Activated CD8-positive, alpha-beta memory T cell treated with anti-CD3 and anti-CD28 coated beads, Interleukin-2, amount 10 ng/mL, durations not matched to agents 7 days and 5 days (primary cell): ENCODE measurements around the gene ME3. TPM values are rescaled to one million over a fixed set of nuclear protein-coding genes. Genes with fewer than 3 reads are reported as not detected.
A peak's percentile ranks its signal among the peaks of the same experiment; 100 is the strongest.

Experiments
- ATAC-seq: fragments of 150-1000 bp; cut with Tn5 transposase; one replicate; pipeline ENCODE4 v1.10.0; 2021; ENCODE audit warnings: moderate library complexity
- CTCF ChIA-PET: fragments of 350-600 bp; sonication (Branson Sonifier 250); formaldehyde crosslinking; loops from one replicate; lab custom pipeline; 2021; ENCODE audit warnings: antibody characterized with exemption; lab: Charles Lee
- DNase-seq: peaks from one replicate; pipeline ENCODE4 v3.0.0-alpha.2; 2020
- H3K27ac Mint-ChIP-seq: one replicate; pipeline ENCODE4 v1.8.0; 2021; ENCODE audit warnings: mild to moderate bottlenecking, mixed read lengths
- H3K27me3 Mint-ChIP-seq: one replicate; pipeline ENCODE4 v1.8.0; 2021; ENCODE audit warnings: mixed read lengths
- H3K36me3 Mint-ChIP-seq: one replicate; pipeline ENCODE4 v1.8.0; 2021; ENCODE audit warnings: mild to moderate bottlenecking, mixed read lengths
- H3K4me1 Mint-ChIP-seq: one replicate; pipeline ENCODE4 v1.8.0; 2021; ENCODE audit warnings: mixed read lengths
- H3K4me3 Mint-ChIP-seq: one replicate; pipeline ENCODE4 v1.8.0; 2021; ENCODE audit warnings: mild to moderate bottlenecking, moderate library complexity, mixed read lengths
- H3K9me3 Mint-ChIP-seq: one replicate; pipeline ENCODE4 v1.8.0; 2022; ENCODE audit warnings: low read depth, mixed read lengths
- total RNA-seq, 2 experiments: library from RNA; stranded (reverse); gene quantifications; one replicate each; pipeline ENCODE4 v1.2.3, GENCODE V29; 2021

ME3 gene
- total RNA-seq, 2 experiments from 2014 or later: 0.79 to 1.3 TPM

DNA sequence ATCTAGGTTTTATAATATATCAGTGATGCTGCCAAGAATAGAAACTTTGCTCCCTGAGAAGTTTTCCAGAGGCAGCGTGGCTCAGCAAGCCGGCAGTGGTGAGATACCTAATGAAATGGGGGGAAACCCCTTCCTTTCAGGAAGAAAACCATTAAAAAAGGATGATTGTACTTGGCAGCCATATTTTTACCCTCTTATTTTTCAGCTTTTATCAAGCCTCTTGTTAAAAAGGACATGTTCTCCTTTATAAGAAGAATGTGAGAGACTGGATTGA is 9.0 kb upstream of the ME3 start:
- Mint-ChIP-seq H3K27me3 (peaks cover 20% of the 10 kb centered on the region), H3K4me3 (no peak overlapping the region), H3K36me3 (no peaks in the 10 kb centered on the region), H3K9me3 (no peaks in the 10 kb centered on the region), H3K4me1 (no peaks in the 10 kb centered on the region), H3K27ac (no peak overlapping the region)
- no peak for DNase-seq
- CTCF ChIA-PET: no interaction called here
- no peak for ATAC-seq

DNA sequence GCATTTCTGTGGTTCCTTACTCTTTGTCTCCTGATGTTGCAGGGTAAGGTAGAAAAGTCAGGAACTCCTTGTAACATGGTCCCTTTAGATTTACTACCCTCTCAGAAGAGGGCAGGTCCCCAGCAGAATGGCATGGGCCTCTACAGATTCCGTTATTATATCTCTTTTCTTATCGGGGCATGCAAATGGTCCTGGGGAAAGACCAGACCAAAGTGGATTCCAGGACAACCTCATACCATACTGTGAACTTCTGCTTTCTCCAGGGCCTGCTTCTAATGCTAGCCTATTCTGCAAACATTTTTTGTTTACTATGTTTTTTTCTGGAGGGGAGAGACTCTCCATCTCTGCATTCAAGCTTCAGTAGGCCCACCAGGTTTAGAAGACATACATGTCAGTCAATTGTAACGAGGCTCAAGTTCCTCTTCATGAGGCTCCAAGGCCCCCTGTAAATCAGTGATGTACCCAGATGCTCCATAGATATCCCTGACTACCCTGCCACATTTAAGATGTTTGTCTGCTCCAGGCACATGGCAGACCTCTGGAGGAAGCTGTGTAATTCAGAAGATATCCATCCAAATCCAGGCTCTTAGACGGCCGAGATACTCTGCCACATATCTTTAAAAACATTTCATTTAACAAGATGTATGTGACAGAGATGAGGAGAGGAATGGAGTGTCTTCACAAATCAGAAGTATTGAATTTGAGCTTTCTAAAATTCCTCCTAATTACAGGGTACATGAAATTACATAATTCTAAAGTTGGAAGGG is 8.5 kb upstream of the ME3 start:
- no peaks in the 10 kb centered on the region for H3K4me1 Mint-ChIP-seq

DNA sequence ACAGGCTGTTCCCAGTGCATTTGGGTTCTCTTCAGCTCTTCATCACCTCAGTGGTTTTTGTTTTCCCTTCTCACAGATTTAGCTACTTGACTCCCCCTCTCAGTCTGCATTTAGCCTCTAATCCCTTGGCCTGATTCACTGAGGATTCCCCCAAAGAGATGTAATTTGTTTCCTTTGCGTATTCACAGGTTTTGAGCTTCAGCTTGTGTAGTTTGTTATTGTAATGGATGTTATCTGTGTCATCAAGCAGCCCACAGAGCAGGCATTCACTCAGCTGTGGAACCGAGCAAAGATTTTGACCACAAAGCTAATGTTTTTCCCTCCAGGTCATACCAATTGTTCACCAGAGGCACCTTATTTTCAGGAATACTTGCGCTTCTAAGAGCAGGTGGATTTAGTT is 6.4 kb upstream of the ME3 start:
- H3K27me3 Mint-ChIP-seq: peaks cover 35% of the 10 kb centered on the region
- no peak overlapping the region for H3K27ac Mint-ChIP-seq
- H3K36me3 Mint-ChIP-seq: no peaks in the 10 kb centered on the region
- ATAC-seq (no peak), DNase-seq (no peak)
- no peaks in the 10 kb centered on the region for H3K4me1 Mint-ChIP-seq
- CTCF ChIA-PET: no interaction called here
- H3K4me3 Mint-ChIP-seq: no peak overlapping the region
- no peaks in the 10 kb centered on the region for H3K9me3 Mint-ChIP-seq

More for the DNA sequence above, 8.5 kb upstream of the ME3 start:
- DNase-seq (no peak), ATAC-seq (no peak)
- H3K36me3 Mint-ChIP-seq: no peaks in the 10 kb centered on the region
- H3K27ac Mint-ChIP-seq: no peak overlapping the region
- H3K9me3 Mint-ChIP-seq: no peaks in the 10 kb centered on the region
- H3K4me3 Mint-ChIP-seq: no peak overlapping the region
- H3K27me3 Mint-ChIP-seq: peaks cover 20% of the 10 kb centered on the region
- CTCF ChIA-PET: no interaction called here

DNA sequence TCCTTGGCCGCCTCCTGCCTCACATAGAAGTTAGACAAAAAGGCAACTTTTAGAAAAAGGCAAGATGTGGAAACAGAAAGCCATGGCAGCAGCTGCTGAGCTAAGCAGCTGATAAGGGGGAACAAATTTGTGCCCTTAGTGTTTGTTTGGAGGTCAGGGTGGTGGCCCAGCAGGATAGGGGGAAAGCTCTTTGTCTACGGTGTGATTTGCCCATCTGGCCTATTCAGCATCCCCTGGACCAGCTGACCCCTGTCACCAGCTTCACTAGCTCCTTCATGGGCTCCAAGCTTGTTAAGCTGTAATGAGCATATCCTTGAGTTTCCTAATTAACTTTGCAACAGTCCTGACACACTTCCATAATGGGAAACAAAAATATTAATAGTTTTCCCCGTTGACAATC is 5.9 kb upstream of the ME3 start:
- no peak overlapping the region for H3K27ac Mint-ChIP-seq
- H3K27me3 Mint-ChIP-seq: peaks cover 40% of the 10 kb centered on the region
- H3K9me3 Mint-ChIP-seq: no peaks in the 10 kb centered on the region
- DNase-seq: no peak
- no peaks in the 10 kb centered on the region for H3K36me3 Mint-ChIP-seq
- no peak overlapping the region for H3K4me3 Mint-ChIP-seq
- CTCF ChIA-PET: no interaction called here
- no peak for ATAC-seq
- no peaks in the 10 kb centered on the region for H3K4me1 Mint-ChIP-seq

DNA sequence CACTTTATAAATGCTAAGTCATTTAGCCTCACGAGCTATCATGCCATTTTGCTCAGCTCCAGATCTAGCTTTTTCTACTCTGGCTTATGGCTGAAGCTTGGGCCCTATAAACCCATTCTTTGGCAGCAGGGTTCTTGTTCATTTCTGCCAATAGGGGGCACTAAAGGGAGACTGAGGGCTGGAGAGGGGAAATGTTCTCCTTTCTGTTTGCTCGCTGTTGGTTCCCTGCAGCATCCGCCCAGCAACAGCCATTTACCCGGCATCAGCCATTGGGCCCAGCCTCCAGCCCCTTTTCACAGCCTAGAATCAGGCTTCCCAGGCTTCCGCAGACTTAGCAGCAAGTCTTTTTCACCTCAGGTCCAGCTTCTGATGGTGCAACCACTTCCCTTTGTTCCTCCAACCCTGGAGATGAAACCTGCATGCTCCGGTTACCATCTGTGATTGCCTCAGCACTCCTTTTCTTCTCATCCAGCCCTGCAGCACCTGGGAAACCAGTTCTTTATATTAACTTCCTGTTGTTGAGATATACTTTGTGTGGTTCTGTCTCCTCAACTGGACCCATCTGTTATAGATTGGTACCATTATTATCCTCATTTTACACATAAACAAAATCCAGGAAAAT is 4.2 kb upstream of the ME3 start:
- DNase-seq (no peak), ATAC-seq (no peak)
- H3K4me3 Mint-ChIP-seq: no peak overlapping the region
- CTCF ChIA-PET: no interaction called here
- H3K9me3 Mint-ChIP-seq: no peaks in the 10 kb centered on the region
- H3K27ac Mint-ChIP-seq: no peak overlapping the region
- no peaks in the 10 kb centered on the region for H3K36me3 Mint-ChIP-seq
- H3K4me1 Mint-ChIP-seq: peaks cover 3% of the 10 kb centered on the region
- peaks cover 49% of the 10 kb centered on the region for H3K27me3 Mint-ChIP-seq

DNA sequence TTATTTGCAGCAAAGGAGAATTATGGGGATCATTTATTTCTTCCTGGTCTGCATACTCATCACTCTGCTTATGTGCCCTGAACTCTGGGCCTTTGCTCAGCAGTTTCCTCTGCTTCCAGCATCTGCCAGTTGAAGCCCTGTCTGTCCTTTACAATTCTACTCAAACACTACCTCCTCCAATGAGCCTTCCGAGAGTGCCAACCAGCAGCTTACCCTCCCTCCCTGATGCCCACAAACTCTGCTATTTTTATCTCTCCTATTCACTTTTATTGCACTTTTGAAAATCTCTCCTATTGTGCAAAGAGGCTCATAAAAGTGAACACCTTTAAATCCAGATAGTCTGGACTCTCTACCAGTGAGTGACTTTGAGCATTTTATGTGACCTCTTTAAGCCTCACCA is 3.6 kb upstream of the ME3 start:
- Mint-ChIP-seq H3K4me3 (no peak overlapping the region), H3K36me3 (no peaks in the 10 kb centered on the region), H3K4me1 (peaks cover 6% of the 10 kb centered on the region), H3K27me3 (peaks cover 50% of the 10 kb centered on the region), H3K9me3 (no peaks in the 10 kb centered on the region), H3K27ac (no peak overlapping the region)
- CTCF ChIA-PET: no interaction called here
- no peak for ATAC-seq
- DNase-seq: no peak

DNA sequence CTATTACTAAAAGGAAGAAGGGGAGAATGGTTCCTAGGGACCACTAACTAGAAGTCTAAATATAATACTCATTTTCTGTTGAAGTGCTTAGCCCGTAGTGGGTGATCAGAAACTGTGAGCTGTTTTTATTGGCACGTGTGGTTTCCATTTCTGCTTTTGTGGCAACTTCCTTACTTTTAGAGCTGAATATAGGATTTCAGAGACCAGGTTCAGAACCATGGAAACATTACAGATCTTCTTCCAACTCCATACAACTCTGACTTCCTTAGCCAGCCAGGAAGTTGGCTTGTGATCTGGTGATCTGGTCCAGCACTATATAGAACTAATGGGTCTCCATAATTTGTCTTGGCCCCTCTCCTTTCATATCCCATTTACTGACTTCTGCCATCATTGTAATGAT is 2.6 kb upstream of the ME3 start:
- Mint-ChIP-seq H3K27ac (no peak overlapping the region), H3K36me3 (no peaks in the 10 kb centered on the region), H3K4me1 (peaks cover 6% of the 10 kb centered on the region), H3K27me3 (peaks cover 60% of the 10 kb centered on the region), H3K9me3 (no peaks in the 10 kb centered on the region), H3K4me3 (no peak overlapping the region)
- no peak for DNase-seq
- CTCF ChIA-PET: interaction anchor here (1.7 kb wide), 1 partner anchor 18 kb away, joined by 4 read pairs; no protein-coding TSS in a partner anchor
- no peak for ATAC-seq

DNA sequence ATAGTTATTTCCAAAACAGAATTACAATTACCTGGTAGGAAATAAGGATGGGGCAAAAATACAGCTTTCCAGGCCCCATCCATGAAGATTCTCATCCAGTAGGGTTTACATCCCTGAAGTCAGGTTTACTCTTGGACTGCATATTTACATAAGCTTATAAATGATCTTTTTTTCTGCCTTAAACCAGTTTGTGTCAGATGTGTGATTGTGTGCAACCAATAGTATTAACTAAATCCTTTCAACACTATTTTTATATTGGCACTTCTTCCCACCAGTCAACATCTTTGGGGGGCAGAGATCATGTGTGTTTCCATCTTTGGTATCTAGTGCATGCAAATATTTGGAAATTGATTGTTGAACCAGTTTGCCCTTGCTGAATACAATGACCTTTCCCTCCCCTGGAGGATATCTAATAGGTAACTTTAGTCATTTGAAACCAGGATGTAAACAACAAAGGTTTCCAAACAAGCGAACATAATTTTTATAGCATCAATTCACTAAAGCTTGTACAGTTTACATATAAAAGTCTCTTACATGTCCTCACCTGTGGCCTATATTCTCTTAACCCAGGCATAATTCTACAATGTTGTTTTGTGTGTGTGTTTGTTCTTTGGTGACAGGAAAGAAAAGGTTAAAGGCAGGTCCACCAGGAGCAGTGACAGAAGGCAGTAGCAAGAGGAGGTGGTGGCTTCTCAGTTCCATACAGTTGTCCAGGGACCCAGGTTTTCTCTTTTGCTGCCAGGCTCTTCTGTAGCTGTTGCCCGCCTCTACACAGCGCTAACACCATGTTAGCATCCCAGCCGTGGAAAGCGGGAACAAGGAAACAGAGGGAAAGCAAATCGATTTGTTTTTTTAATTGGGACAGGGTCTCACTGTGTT is 1.7 kb upstream of the ME3 start:
- H3K27ac Mint-ChIP-seq: no peak overlapping the region
- no peaks in the 10 kb centered on the region for H3K9me3 Mint-ChIP-seq
- CTCF ChIA-PET: interaction anchor here (1.7 kb wide), 1 partner anchor 18 kb away, joined by 4 read pairs; no protein-coding TSS in a partner anchor
- peaks cover 6% of the 10 kb centered on the region for H3K4me1 Mint-ChIP-seq
- no peak for DNase-seq
- ATAC-seq: no peak
- H3K27me3 Mint-ChIP-seq: peaks cover 69% of the 10 kb centered on the region
- no peak overlapping the region for H3K4me3 Mint-ChIP-seq
- H3K36me3 Mint-ChIP-seq: no peaks in the 10 kb centered on the region

DNA sequence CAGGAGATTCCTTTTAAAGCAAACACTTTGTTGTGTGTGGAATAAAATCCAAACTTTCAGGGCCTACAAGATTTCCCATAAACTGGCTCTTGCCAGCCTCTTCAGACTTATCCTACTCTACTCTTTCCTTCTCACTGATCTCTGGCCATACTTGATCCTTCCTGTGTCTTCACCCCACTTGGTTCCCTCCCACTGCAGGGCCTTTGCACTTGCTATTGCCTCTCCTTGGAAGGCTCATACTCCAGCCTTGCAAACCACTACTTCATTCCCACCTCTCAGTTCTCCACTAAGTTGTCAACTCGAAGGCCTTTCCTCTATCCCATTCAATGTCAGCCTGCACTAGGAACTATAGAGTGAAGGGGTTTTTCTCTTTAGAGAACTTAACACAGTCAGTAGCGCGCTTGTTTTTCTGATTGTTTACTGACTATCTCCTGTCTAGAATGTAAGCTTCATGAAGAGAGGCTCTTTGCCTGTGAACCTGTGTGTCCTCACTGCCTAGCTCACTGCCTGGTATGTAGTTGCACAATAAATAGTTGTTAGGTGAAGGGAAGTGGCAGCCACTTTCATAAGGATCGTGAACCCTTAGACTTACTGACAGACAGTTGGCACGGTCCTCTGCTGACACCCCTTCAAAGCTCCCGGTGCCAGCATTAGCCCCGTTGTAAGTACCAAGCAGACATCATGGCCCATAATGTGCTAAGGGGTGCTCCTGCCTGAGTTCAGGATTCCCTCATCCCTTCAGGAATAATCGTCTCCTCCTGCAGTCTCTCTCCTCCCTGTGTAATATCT is 833 bp upstream of the ME3 start:
- CTCF ChIA-PET: interaction anchor here (1.7 kb wide), 1 partner anchor 19 kb away, joined by 4 read pairs; no protein-coding TSS in a partner anchor
- no peaks in the 10 kb centered on the region for H3K36me3 Mint-ChIP-seq
- DNase-seq (no peak), ATAC-seq (no peak)
- no peak overlapping the region for H3K27ac Mint-ChIP-seq
- peak overlapping the region; percentile 48 for H3K4me3 Mint-ChIP-seq
- peaks cover 75% of the 10 kb centered on the region for H3K27me3 Mint-ChIP-seq
- peaks cover 6% of the 10 kb centered on the region for H3K4me1 Mint-ChIP-seq
- H3K9me3 Mint-ChIP-seq: no peaks in the 10 kb centered on the region

DNA sequence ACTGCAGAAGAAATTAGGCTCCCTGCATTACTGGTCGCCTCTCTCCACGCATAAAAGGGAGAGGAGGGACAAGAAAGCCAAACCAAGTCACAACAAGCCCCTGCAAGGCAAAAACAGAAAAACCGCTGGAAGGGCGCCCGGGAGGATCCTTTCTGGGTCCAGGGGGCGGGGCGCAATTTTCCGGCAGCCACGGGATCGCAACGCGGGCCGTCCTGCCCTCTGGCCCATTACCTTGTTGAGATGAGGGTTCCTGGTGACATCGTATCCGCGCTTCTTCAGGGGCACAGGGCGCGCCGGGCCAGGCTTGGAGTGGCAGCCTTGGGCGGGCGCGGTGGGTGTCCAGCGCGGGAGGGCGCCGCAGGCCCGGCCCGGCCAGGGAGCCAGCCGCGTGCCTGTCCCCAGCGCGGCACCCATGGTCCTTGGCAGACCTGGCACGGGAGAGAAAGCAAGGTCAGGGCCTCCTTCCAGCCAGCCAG is 847 bp downstream of the ME3 start:
- CTCF ChIA-PET: no interaction called here
- Mint-ChIP-seq H3K27me3 (peaks cover 78% of the 10 kb centered on the region), H3K4me1 (peaks cover 6% of the 10 kb centered on the region), H3K27ac (no peak overlapping the region), H3K36me3 (no peaks in the 10 kb centered on the region), H3K4me3 (peak overlapping the region; percentile 54), H3K9me3 (no peaks in the 10 kb centered on the region)
- no peak for DNase-seq
- ATAC-seq: peak; percentile 40

DNA sequence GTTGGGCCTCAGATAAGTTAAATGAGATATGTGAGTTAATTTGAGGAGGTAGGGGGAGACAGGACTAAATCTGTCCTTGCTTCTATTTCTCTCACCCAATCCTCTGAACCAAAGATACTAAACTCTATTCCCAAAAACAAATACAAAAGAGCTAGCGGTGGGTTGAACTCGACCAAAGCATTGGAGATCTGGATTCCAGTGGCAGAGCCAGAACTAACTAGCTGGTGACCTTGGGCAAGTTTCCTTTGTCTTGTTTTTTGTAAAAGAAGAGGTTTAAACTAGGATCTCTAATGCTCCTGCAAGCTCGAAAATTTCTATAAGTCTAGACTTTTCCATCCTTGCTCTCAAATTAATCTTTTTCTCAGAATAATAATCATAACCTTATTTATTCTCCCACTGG is 1.5 kb downstream of the ME3 start:
- peak overlapping the region; percentile 54 for H3K4me3 Mint-ChIP-seq
- no peaks in the 10 kb centered on the region for H3K36me3 Mint-ChIP-seq
- H3K27ac Mint-ChIP-seq: no peak overlapping the region
- peaks cover 81% of the 10 kb centered on the region for H3K27me3 Mint-ChIP-seq
- H3K4me1 Mint-ChIP-seq: peaks cover 6% of the 10 kb centered on the region
- no peak for DNase-seq
- no peak for ATAC-seq
- CTCF ChIA-PET: interaction anchor here (0.5 kb wide), 1 partner anchor 141 kb away, joined by 5 read pairs; no protein-coding TSS in a partner anchor
- H3K9me3 Mint-ChIP-seq: no peaks in the 10 kb centered on the region

DNA sequence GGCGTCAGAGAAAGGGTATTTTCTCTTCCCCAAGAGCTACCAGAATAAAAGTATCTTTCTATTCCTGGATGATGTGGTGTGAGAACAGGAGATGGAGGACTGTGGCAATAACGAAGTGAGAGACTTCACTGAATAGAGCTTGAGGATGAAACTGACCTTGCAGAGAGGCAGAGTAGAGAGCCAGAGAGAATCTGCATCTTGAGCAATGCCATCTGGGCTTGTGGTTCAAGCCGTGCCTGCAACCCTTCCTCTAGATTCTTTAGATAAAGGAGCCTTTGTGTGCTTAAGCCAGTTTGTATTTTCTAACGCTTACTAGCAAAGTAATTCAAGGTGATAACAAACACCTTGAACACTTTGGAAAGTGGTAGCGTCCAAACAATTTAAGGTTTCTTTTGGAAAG is 2.2 kb downstream of the ME3 start:
- CTCF ChIA-PET: no interaction called here
- peaks cover 6% of the 10 kb centered on the region for H3K4me1 Mint-ChIP-seq
- no peaks in the 10 kb centered on the region for H3K36me3 Mint-ChIP-seq
- H3K27ac Mint-ChIP-seq: no peak overlapping the region
- H3K4me3 Mint-ChIP-seq: no peak overlapping the region
- ATAC-seq (no peak), DNase-seq (no peak)
- H3K9me3 Mint-ChIP-seq: no peaks in the 10 kb centered on the region
- peaks cover 85% of the 10 kb centered on the region for H3K27me3 Mint-ChIP-seq

DNA sequence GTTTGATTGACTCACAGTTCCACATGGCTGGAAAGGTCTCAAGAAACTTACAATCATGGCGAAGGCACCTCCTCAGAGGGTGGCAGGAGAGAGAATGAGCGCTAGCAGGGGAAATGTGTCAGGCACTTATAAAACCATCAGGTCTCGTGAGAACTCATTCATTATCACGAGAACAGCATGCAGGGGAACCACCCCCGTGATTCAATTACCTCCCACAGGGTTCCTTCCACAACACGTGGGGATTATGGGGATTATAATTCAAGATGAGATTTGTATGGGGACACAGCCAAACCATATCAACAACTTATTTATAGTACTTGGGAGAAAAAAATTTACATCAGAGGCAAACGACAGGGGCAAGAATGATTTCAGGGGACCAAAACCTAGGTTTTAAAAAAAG is 3.0 kb downstream of the ME3 start:
- Mint-ChIP-seq H3K36me3 (no peaks in the 10 kb centered on the region), H3K27me3 (peaks cover 81% of the 10 kb centered on the region), H3K4me1 (peaks cover 6% of the 10 kb centered on the region), H3K9me3 (no peaks in the 10 kb centered on the region), H3K27ac (no peak overlapping the region), H3K4me3 (no peak overlapping the region)
- CTCF ChIA-PET: no interaction called here
- DNase-seq (no peak), ATAC-seq (no peak)
